Endothelial cell of umbilical vein (primary cell): ENCODE measurements around the gene AACS. TPM values are rescaled to one million over a fixed set of nuclear protein-coding genes. Genes with fewer than 3 reads are reported as not detected.

Source experiments
- BruUV-seq: library from RNA; stranded (reverse); fragments of 400-500 nt; replicated peaks from 2 replicates; lab custom pipeline; 2021; lab: Mats Ljungman, UMichigan
- CTCF ChIA-PET: fragments of 300-600, 350-600 bp; sonication (Branson Sonifier 250); formaldehyde crosslinking; loops from one replicate; lab custom pipeline; 2021; ENCODE audit warnings: antibody characterized with exemption, inconsistent platforms; lab: Charles Lee
- POLR2A ChIA-PET: fragments of 300-600, 350-600 bp; sonication (Branson Sonifier 250); formaldehyde crosslinking; loops from one replicate; lab custom pipeline; 2021; ENCODE audit warnings: antibody characterized with exemption, inconsistent platforms; lab: Charles Lee
- DNase-seq: peaks from one replicate; pipeline ENCODE4 v3.0.0-alpha.2; 2011; ENCODE audit warnings: low read depth, low spot score
- FAIRE-seq: peaks from 2 replicates; lab custom pipeline; 2011; peaks lifted over from hg19 to GRCh38; lab: Jason Lieb, UNC
- H2AFZ ChIP-seq: 2 replicates; pipeline ENCODE4 v1.6.0; 2012; ENCODE audit warnings: low read depth, low read length, control low read depth, inconsistent platforms
- H3K27ac ChIP-seq: 2 replicates; pipeline ENCODE4 v1.5.1; 2011; ENCODE audit warnings: low read depth, mild to moderate bottlenecking, control low read depth, low read length, moderate library complexity; ENCODE audit not compliant: insufficient read depth
- H3K27me3 ChIP-seq, 2 experiments: 2 replicates each; pipeline versions ENCODE4 v1.6.0 to v1.6.1; 2011; ENCODE audit warnings: low read length in 2 of 2, mixed read lengths in 1 of 2; ENCODE audit not compliant: control insufficient read depth in 2 of 2, insufficient read depth in 2 of 2
- H3K36me3 ChIP-seq, 2 experiments: 2 replicates in 1 of 2; 3 replicates in 1 of 2; pipeline ENCODE4 v1.5.1; 2011; ENCODE audit warnings: low read length in 2 of 2, mild to moderate bottlenecking in 1 of 2, moderate library complexity in 1 of 2; ENCODE audit not compliant: control insufficient read depth in 2 of 2, insufficient read depth in 2 of 2; ENCODE audit errors: extremely low read depth in 1 of 2
- H3K4me1 ChIP-seq: 3 replicates; pipeline ENCODE4 v1.5.1; 2011; ENCODE audit warnings: mild to moderate bottlenecking, low read length; ENCODE audit not compliant: control insufficient read depth, insufficient read depth; ENCODE audit errors: extremely low read depth
- H3K4me2 ChIP-seq: 2 replicates; pipeline ENCODE4 v1.6.1; 2011; ENCODE audit warnings: low read length, control low read depth, mixed read lengths; ENCODE audit not compliant: insufficient read depth
- H3K4me3 ChIP-seq, 3 experiments: fragments of 200-600 bp in 1 of 3; sonication (generic), shearing (Covaris generic) in 1 of 3; replicated peaks in 1 of 3; 2 replicates each; pipeline ENCODE4 v1.5.1; 2011 to 2016; ENCODE audit warnings: control low read depth in 3 of 3, low read length in 3 of 3, mild to moderate bottlenecking in 2 of 3, inconsistent platforms in 1 of 3, low read depth in 1 of 3, moderate library complexity in 1 of 3; ENCODE audit not compliant: insufficient read depth in 1 of 3
- H3K79me2 ChIP-seq: 2 replicates; pipeline ENCODE4 v1.6.0; 2012; ENCODE audit warnings: low read length, inconsistent platforms; ENCODE audit not compliant: control insufficient read depth, insufficient read depth
- H3K9ac ChIP-seq: replicated peaks from 2 replicates; pipeline ENCODE3; 2011; ENCODE audit warnings: low read length, control low read depth; ENCODE audit not compliant: insufficient read depth; ENCODE audit errors: extremely low read depth
- H3K9me1 ChIP-seq: replicated peaks from 3 replicates; pipeline ENCODE4 v1.6.0; 2011; ENCODE audit warnings: mild to moderate bottlenecking, low read length; ENCODE audit not compliant: control insufficient read depth, insufficient read depth; ENCODE audit errors: extremely low read depth
- H3K9me3 ChIP-seq: replicated peaks from 2 replicates; pipeline ENCODE4 v1.5.1; 2012; ENCODE audit warnings: low read length, inconsistent platforms; ENCODE audit not compliant: control insufficient read depth, insufficient read depth
- H4K20me1 ChIP-seq: replicated peaks from 2 replicates; pipeline ENCODE3; 2011; ENCODE audit warnings: mild to moderate bottlenecking, low read length; ENCODE audit not compliant: control insufficient read depth, insufficient read depth; ENCODE audit errors: extremely low read depth
- EZH2 ChIP-seq: IDR thresholded peaks from 2 replicates; pipeline ENCODE4 v1.6.1; 2012; ENCODE audit warnings: borderline replicate concordance, low read depth, mild to moderate bottlenecking, moderate library complexity, low read length, inconsistent platforms; ENCODE audit not compliant: severe bottlenecking
- FOS ChIP-seq: IDR thresholded peaks from 2 replicates; pipeline ENCODE4 v1.6.1; 2011; ENCODE audit warnings: mild to moderate bottlenecking, low read length, moderate library complexity, borderline replicate concordance; ENCODE audit not compliant: insufficient read depth
- GATA2 ChIP-seq: IDR thresholded peaks from 2 replicates; pipeline ENCODE4 v1.7.0; 2011; ENCODE audit warnings: low read depth, mild to moderate bottlenecking, moderate library complexity, mixed read lengths, low read length; ENCODE audit not compliant: insufficient read length, insufficient read depth
- JUN ChIP-seq: IDR thresholded peaks from 2 replicates; pipeline ENCODE4 v1.6.1; 2011; ENCODE audit warnings: borderline replicate concordance, low read depth; ENCODE audit not compliant: insufficient read length, insufficient read depth
- POLR2A ChIP-seq: IDR thresholded peaks from 2 replicates; pipeline ENCODE4 v1.6.1; 2012; ENCODE audit warnings: low read depth, mild to moderate bottlenecking, control low read depth, low read length
- POLR2AphosphoS5 ChIP-seq: IDR thresholded peaks from 2 replicates; pipeline ENCODE4 v1.6.1; 2012; ENCODE audit warnings: low read depth, mild to moderate bottlenecking, control low read depth, low read length, moderate library complexity; ENCODE audit not compliant: insufficient read depth
- dilution Hi-C: fragments of 300-500 bp; cut with MboI; formaldehyde crosslinking; loops from one replicate; pipeline ENCODE4 v1.15.0; 2019; ENCODE audit warnings: low sequenced_read_pairs; ENCODE audit not compliant: extremely low pct_ligation_motif_present
- intact Hi-C: fragments of 100-400 bp; cut with micrococcal nuclease; formaldehyde crosslinking; loops from one replicate; pipeline ENCODE4 v1.10.0; 2022
- polyA plus RNA-seq, 4 experiments: library from polyadenylated mRNA; depleted of rRNA in 3 of 4; stranded (reverse) in 3 of 4; unstranded in 1 of 4; fragments of >200 nt; gene quantifications; 2 replicates each; pipeline versions ENCODE4 v1.2.1 to v1.2.3, GENCODE V29; 2011 to 2012; ENCODE audit warnings: missing spikeins in 1 of 4
- total RNA-seq: library from RNA; stranded (reverse); gene quantifications from 2 replicates; pipeline ENCODE4 v1.2.3, GENCODE V29; 2021
- TF ChIP-seq, protein P1 (sequence below), 2 donors: IDR thresholded peaks; 1 replicate in 1 of 2; 2 replicates in 1 of 2; pipeline ENCODE4 v1.5.1; 2011; ENCODE audit warnings: low read length in 2 of 2, mild to moderate bottlenecking in 2 of 2, moderate library complexity in 2 of 2, control low read depth in 1 of 2, inconsistent platforms in 1 of 2, low read depth in 1 of 2; ENCODE audit not compliant: insufficient read depth in 1 of 2; ENCODE audit errors: extremely low read depth in 1 of 2
- TF ChIP-seq, protein P2 (sequence below): IDR thresholded peaks from 2 replicates; pipeline ENCODE4 v1.6.1; 2011; ENCODE audit not compliant: insufficient read depth, insufficient read length

The AACS gene
- total and polyA plus RNA-seq, 2 donors (not counting 3 experiments of a cell fraction or from before 2014, with no cell fraction given): 34.7 to 40.3 TPM

DNA sequence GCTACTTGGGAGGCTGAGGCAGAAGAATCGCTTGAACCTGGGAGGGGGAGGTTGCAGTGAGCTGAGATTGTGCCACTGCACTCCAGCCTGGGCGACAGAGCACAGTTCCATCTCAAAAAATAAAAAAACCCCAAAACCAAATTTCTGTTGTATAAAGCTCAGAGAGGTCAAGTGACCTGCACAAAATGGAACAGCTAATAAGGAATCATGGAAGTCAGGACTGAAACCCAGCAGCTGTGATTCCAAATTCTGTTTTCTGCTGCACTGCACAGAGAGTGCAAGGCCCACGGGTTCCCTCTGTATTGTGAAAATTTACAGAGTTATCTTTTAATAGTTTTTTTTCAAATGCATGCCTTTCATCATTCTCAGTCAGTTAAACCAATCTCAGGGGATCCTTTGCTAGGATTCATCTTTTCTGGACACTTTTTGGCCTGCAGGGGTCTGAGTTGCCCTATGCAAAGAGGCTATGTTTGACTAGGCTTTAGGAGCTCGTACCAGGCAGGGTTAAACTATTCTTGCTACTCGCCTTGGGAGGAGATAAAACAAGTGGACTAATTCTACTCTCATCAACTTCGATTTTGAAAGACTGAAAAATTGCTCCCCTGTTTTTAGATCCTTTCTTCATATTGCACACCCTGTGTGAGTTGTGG, 26.1 kb upstream of the AACS start:
- intact Hi-C loops: no loop called here
- dilution Hi-C loops: no loop called here

More for the DNA sequence above, 26.1 kb upstream of the AACS start:
- no peaks in the 10 kb centered on the region for H3K9me3 ChIP-seq
- CTCF ChIA-PET: no interaction called here
- H3K36me3 ChIP-seq: no peaks in the 10 kb centered on the region
- TF ChIP-seq GATA2 (no peak), JUN (no peak), FOS (no peak), POLR2AphosphoS5 (no peak), POLR2A (no peak), EZH2 (no peak)
- TF ChIP-seq, protein P1, sequence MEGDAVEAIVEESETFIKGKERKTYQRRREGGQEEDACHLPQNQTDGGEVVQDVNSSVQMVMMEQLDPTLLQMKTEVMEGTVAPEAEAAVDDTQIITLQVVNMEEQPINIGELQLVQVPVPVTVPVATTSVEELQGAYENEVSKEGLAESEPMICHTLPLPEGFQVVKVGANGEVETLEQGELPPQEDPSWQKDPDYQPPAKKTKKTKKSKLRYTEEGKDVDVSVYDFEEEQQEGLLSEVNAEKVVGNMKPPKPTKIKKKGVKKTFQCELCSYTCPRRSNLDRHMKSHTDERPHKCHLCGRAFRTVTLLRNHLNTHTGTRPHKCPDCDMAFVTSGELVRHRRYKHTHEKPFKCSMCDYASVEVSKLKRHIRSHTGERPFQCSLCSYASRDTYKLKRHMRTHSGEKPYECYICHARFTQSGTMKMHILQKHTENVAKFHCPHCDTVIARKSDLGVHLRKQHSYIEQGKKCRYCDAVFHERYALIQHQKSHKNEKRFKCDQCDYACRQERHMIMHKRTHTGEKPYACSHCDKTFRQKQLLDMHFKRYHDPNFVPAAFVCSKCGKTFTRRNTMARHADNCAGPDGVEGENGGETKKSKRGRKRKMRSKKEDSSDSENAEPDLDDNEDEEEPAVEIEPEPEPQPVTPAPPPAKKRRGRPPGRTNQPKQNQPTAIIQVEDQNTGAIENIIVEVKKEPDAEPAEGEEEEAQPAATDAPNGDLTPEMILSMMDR (IDR thresholded peaks at IDR 0.05; ENCODE audit: extremely low read depth in 1 of 2, insufficient read depth in 1 of 2, low read depth in 1 of 2, low read length in 2 of 2): no peak
- TF ChIP-seq, protein P2, sequence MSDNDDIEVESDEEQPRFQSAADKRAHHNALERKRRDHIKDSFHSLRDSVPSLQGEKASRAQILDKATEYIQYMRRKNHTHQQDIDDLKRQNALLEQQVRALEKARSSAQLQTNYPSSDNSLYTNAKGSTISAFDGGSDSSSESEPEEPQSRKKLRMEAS: no peak
- POLR2A ChIA-PET: no interaction called here
- BruUV-seq: no TSS peak
- no peaks in the 10 kb centered on the region for H3K27me3 ChIP-seq
- H3K4me3 ChIP-seq: no peak overlapping the region
- H3K4me2 ChIP-seq: no peak overlapping the region
- H4K20me1 ChIP-seq: no peaks in the 10 kb centered on the region
- H2AFZ ChIP-seq: no peak overlapping the region
- no peaks in the 10 kb centered on the region for H3K79me2 ChIP-seq
- H3K27ac ChIP-seq: no peak overlapping the region
- H3K9ac ChIP-seq: no peak overlapping the region
- H3K4me1 ChIP-seq: no peaks in the 10 kb centered on the region
- H3K9me1 ChIP-seq: no peaks in the 10 kb centered on the region
- FAIRE-seq (no peak), DNase-seq (no peak)
